Ovary (tissue), 9 donors: Measurements from ENCODE around the gene TACR2. TPM values are rescaled to one million over a fixed set of nuclear protein-coding genes. Genes with fewer than 3 reads are reported as not detected.

Source experiments
- DNase-seq, 5 donors: peaks; one replicate each; pipeline ENCODE4 v3.0.0-alpha.2; 2019 to 2020
- H3K27ac ChIP-seq, 2 donors: fragments of 200-600 bp; one replicate each; pipeline versions ENCODE4 v1.5.1 to v1.8.0; 2019 to 2022
- H3K27me3 ChIP-seq: fragments of 200-600 bp; one replicate; pipeline ENCODE4 v1.8.0; 2022
- H3K36me3 ChIP-seq: fragments of 200-600 bp; sonication (generic); one replicate; pipeline ENCODE4 v1.5.1; 2019
- H3K4me1 ChIP-seq: one replicate; pipeline ENCODE4 v1.8.1; 2013; ENCODE audit warnings: mild to moderate bottlenecking, moderate library complexity; ENCODE audit not compliant: insufficient read depth
- H3K4me3 ChIP-seq: fragments of 200-600 bp; sonication (generic); one replicate; pipeline ENCODE4 v1.5.1; 2017
- H3K9me3 ChIP-seq, 2 donors: fragments of 200-600 bp in 1 of 2; sonication (generic) in 1 of 2; one replicate each; pipeline versions ENCODE4 v1.5.1 to v1.8.1; 2013 to 2019; ENCODE audit warnings: mild to moderate bottlenecking in 1 of 2, moderate library complexity in 1 of 2
- CTCF ChIP-seq, 3 donors: fragments of 450-650 bp in 2 of 3; fragments of 200-600 bp in 1 of 3; IDR thresholded peaks; one replicate each; pipeline versions ENCODE4 v1.5.1 to v1.8.0; 2016 to 2022; ENCODE audit warnings: antibody characterized with exemption in 3 of 3, mild to moderate bottlenecking in 1 of 3
- EP300 ChIP-seq: sonication (generic); formaldehyde crosslinking; IDR thresholded peaks from one replicate; pipeline ENCODE4 v1.6.1; 2017; ENCODE audit warnings: antibody characterized with exemption
- POLR2A ChIP-seq: fragments of 450-650 bp; IDR thresholded peaks from one replicate; pipeline ENCODE4 v1.6.1; 2017; ENCODE audit warnings: antibody characterized with exemption, mild to moderate bottlenecking, moderate library complexity
- WGBS, 3 donors: extraction: QIAGEN DNeasy Blood & Tissue Kit in 1 of 3; methylation state at CpG; one replicate each; pipeline versions ENCODE4 v1.1.5 to v1.1.7; 2013 to 2017; 5-methylcytosine and 5-hydroxymethylcytosine counted together
- intact Hi-C, 4 donors: fragments of 100-400 bp; cut with DNase I; formaldehyde crosslinking; loops; one replicate each; pipeline versions ENCODE4 v1.11.0 to v1.15.1; 2022 to 2023
- polyA plus RNA-seq, 2 donors: library from polyadenylated mRNA; stranded (reverse); fragments of 200-250 nt in 1 of 2; fragments of 350-450 nt in 1 of 2; fragmentation: Illumina TruSeq in 1 of 2; extraction: RNeasy Lipid Tissue Mini Kit (QIAGEN cat#74804) in 1 of 2; gene quantifications; one replicate each; pipeline ENCODE4 v1.2.3, GENCODE V29; 2013 to 2014
- total RNA-seq, 7 donors: library from RNA; depleted of rRNA in 2 of 7; stranded (reverse); fragments of >200 nt in 2 of 7; fragmentation: NEBNext Ultra II Directional in 3 of 7; extraction: Animal tissue kit (Norgen Biotek cat#: 25700) in 3 of 7; gene quantifications; one replicate each; pipeline versions ENCODE4 v1.1.0 to v1.2.4, GENCODE V29; 2016 to 2023
- donor health status: DM: no; HTN: no; CAD: no; lungs with moderate emphysema.
- donor health status: DM: no; HTN: no; CAD: no.
- donor health status: Bipolar disorder and iron deficiency.
- donor health status: DM: yes; HTN: yes; CAD: no.
- donor health status: DM: no; HTN: no; CAD: no.
- donor health status: DM: yes; HTN: yes; CAD: no.

The TACR2 gene
- total and polyA plus RNA-seq, 9 donors: 1.0 to 6.2 (median 2.2) TPM

- no peaks in the 10 kb centered on the region for H3K36me3 ChIP-seq
- H3K9me3 ChIP-seq: no peaks in the 10 kb centered on the region
- H3K4me1 ChIP-seq: peaks cover 5% of the 10 kb centered on the region
- H3K27ac ChIP-seq: no peak overlapping the region
- intact Hi-C loops: loop anchor here in 1 of 4 donors (5.0 kb wide), 1 partner anchor 174 kb away; no protein-coding TSS in a partner anchor
- no peak for DNase-seq
- WGBS, 3 donors: 38 to 61% (median 52%) methylated on average over 4 of the region's 4 CpGs
- H3K27me3 ChIP-seq: no peaks in the 10 kb centered on the region
- H3K4me3 ChIP-seq: no peak overlapping the region
- TF ChIP-seq EP300 (no peak), POLR2A (no peak), CTCF (IDR thresholded peaks at IDR 0.05) (no peak)
These were observed 5.2 kb downstream of the TACR2 start for GRCh38 chr10:69411476-69411875.

GRCh38 chr10:69410487-69410886 lies 6.2 kb downstream of the TACR2 start:
- intact Hi-C loops: loop anchor here in 1 of 4 donors (5.0 kb wide), 1 partner anchor 173 kb away; no protein-coding TSS in a partner anchor
- Histone ChIP-seq H3K9me3 (no peaks in the 10 kb centered on the region), H3K4me1 (peaks cover 6% of the 10 kb centered on the region), H3K4me3 (no peak overlapping the region), H3K27ac (no peak overlapping the region), H3K27me3 (no peaks in the 10 kb centered on the region), H3K36me3 (no peaks in the 10 kb centered on the region)
- peak in 1 of 5 donors; percentile 6 for DNase-seq
- TF ChIP-seq EP300 (no peak), POLR2A (no peak), CTCF (IDR thresholded peaks at IDR 0.05) (no peak)
- WGBS, 3 donors: 65 to 81% (median 67%) methylated on average over 10 of the region's 10 CpGs

- DNase-seq: peak in 2 of 5 donors; percentile 33 to 45
- H3K4me1 ChIP-seq: peaks cover 6% of the 10 kb centered on the region
- no peak overlapping the region for H3K4me3 ChIP-seq
- no peaks in the 10 kb centered on the region for H3K27me3 ChIP-seq
- intact Hi-C loops: loop anchor here in 2 of 4 donors (5.0 to 10.0 kb wide), 2 partner anchors 173 to 505 kb away; partner anchors contain the start of gene DDX50 (in 1 of the 2)
- no peaks in the 10 kb centered on the region for H3K9me3 ChIP-seq
- H3K36me3 ChIP-seq: no peaks in the 10 kb centered on the region
- TF ChIP-seq EP300 (no peak), CTCF (IDR thresholded peaks at IDR 0.05) (no peak), POLR2A (no peak)
- H3K27ac ChIP-seq: no peak overlapping the region
- 64 to 70% (median 70%) methylated on average over 6 of the region's 6 CpGs for WGBS, 3 donors
These were observed 6.8 kb downstream of the TACR2 start for GRCh38 chr10:69409968-69410367.

GRCh38 chr10:69409176-69409495 lies 7.6 kb downstream of the TACR2 start:
- intact Hi-C loops: loop anchor here in 1 of 4 donors (10.0 kb wide), 1 partner anchor 504 kb away; the partner anchor contains the start of gene DDX50
- Histone ChIP-seq H3K4me1 (peaks cover 6% of the 10 kb centered on the region), H3K9me3 (no peaks in the 10 kb centered on the region), H3K36me3 (no peaks in the 10 kb centered on the region), H3K4me3 (peak overlapping the region; percentile 47), H3K27me3 (no peaks in the 10 kb centered on the region), H3K27ac (peak overlapping the region; percentile 66 to 92)
- TF ChIP-seq POLR2A (no peak), CTCF (IDR thresholded peaks at IDR 0.05) (peak in 1 of 3 donors; percentile 3)
- DNase-seq: no peak
- WGBS, 3 donors: 2 to 14% (median 5%) methylated on average over 7 of the region's 7 CpGs
